ENCODE results near the gene RNF157. TPM values are rescaled to one million over a fixed set of nuclear protein-coding genes. Genes with fewer than 3 reads are reported as not detected.
A peak's percentile ranks its signal among the peaks of the same experiment; 100 is the strongest.

RNF157 gene
- 1 to 10 TPM; 2.3 to 6.1 (median 4.7) TPM for total RNA-seq
- polyA plus RNA-seq: 1 to 10 TPM; 3.0 to 4.7 (median 4.1) TPM
- long read RNA-seq, donor 1: 0 reads
- long read RNA-seq, donor 2: 0 reads
- long read RNA-seq, donor 3: 0 reads
- long read RNA-seq, donor 4, partial matches to known transcripts: 1 of 1 reads
- long read RNA-seq, donor 4, other reads (novel, unspliced or antisense): 0 of 1 reads
- long read RNA-seq, donor 5: 0 reads
- long read RNA-seq, donor 6, full-length matches to known transcripts: 1 of 1 reads
- long read RNA-seq, donor 6, partial matches to known transcripts: 0 of 1 reads
- long read RNA-seq, donor 6, other reads (novel, unspliced or antisense): 0 of 1 reads
- long read RNA-seq, donor 7: 0 reads
- long read RNA-seq, donor 8: 0 reads
- long read RNA-seq, donor 9: 0 reads
- long read RNA-seq, donor 10, full-length matches to known transcripts: 1 of 1 reads
- long read RNA-seq, donor 10, partial matches to known transcripts: 0 of 1 reads
- long read RNA-seq, donor 10, other reads (novel, unspliced or antisense): 0 of 1 reads

- 0 to 8% (median 0%) methylated on average over 1 to 102 of the region's 102 CpGs for WGBS, 4 donors
- TF ChIP-seq CTCF (IDR thresholded peaks at IDR 0.05) (peak in 1 of 6 experiments; percentile 2), POLR2A (IDR thresholded peaks at IDR 0.05) (peak in 1 of 2 donors; percentile 40)
- Histone ChIP-seq H3K36me3 (replicated peaks in 1 of 2) (no peaks in the 10 kb centered on the region), H3K4me1 (replicated peaks in 1 of 2) (peaks cover 11 to 15% of the 10 kb centered on the region in 2 donors), H3K4me3 (peak within 1 kb of the TSS in 3 of 4 donors; percentile 56 to 72 (median 60)), H3K27me3 (no peaks in the 10 kb centered on the region), H3K27ac (peak within 1 kb of the TSS in 3 of 5 donors; percentile 7 to 44 (median 43)), H3K9me3 (replicated peaks in 1 of 3) (no peaks in the 10 kb centered on the region)
- peak; percentile 44 to 70 (median 61) for DNase-seq
- intact Hi-C loops (cut with DNase I): no loop called here
Measured at GRCh38 chr17:76240461-76241203, at the start of gene RNF157. Gene RNF157, minus strand, starts transcription at chr17:76240493. Its CDS starts 253 bp downstream, at chr17:76240240.

- Histone ChIP-seq H3K27me3 (no peaks in the 10 kb centered on the region), H3K36me3 (replicated peaks in 1 of 2) (no peaks in the 10 kb centered on the region), H3K4me3 (no peak overlapping the region), H3K4me1 (replicated peaks in 1 of 2) (peaks cover 0 to 5% of the 10 kb centered on the region in 2 donors), H3K9me3 (replicated peaks in 1 of 3) (no peaks in the 10 kb centered on the region), H3K27ac (no peak overlapping the region)
- DNase-seq: no peak
- WGBS, 4 donors: 75 to 83% (median 80%) methylated on average over 3 to 23 of the region's 23 CpGs
- TF ChIP-seq CTCF (IDR thresholded peaks at IDR 0.05) (no peak), POLR2A (IDR thresholded peaks at IDR 0.05) (no peak)
- intact Hi-C loops (cut with DNase I): no loop called here
Measured at GRCh38 chr17:76281573-76282371, 41.5 kb upstream of the RNF157 start.

- intact Hi-C loops (cut with DNase I): no loop called here
- Histone ChIP-seq H3K27ac (no peak overlapping the region), H3K4me1 (replicated peaks in 1 of 2) (peaks cover 0 to 5% of the 10 kb centered on the region in 2 donors), H3K4me3 (no peak overlapping the region), H3K27me3 (no peaks in the 10 kb centered on the region), H3K9me3 (replicated peaks in 1 of 3) (no peaks in the 10 kb centered on the region), H3K36me3 (replicated peaks in 1 of 2) (no peaks in the 10 kb centered on the region)
- TF ChIP-seq POLR2A (IDR thresholded peaks at IDR 0.05) (no peak), CTCF (IDR thresholded peaks at IDR 0.05) (no peak)
- no peak for DNase-seq
- 75 to 92% (median 88%) methylated on average over 12 to 15 of the region's 15 CpGs for WGBS, 4 donors
Measured at GRCh38 chr17:76280650-76281049, 40.4 kb upstream of the RNF157 start.

All from adrenal gland (tissue), 19 donors.